Nephron (organoid): ENCODE results near the gene TNXB.
A peak's percentile ranks its signal among the peaks of the same experiment; 100 is the strongest.

ENCODE experiments used
- H3K27ac Mint-ChIP-seq, 3 experiments: 2 replicates each; pipeline ENCODE4 v1.8.0; 2020; ENCODE audit warnings: mixed read lengths in 3 of 3, mild to moderate bottlenecking in 2 of 3, moderate library complexity in 1 of 3
- H3K27me3 Mint-ChIP-seq: 2 replicates; pipeline ENCODE4 v1.8.0; 2021; ENCODE audit warnings: low read depth, mild to moderate bottlenecking, moderate library complexity, mixed read lengths
- H3K36me3 Mint-ChIP-seq: 2 replicates; pipeline ENCODE4 v1.8.0; 2020; ENCODE audit warnings: low read depth, mixed read lengths
- H3K4me1 Mint-ChIP-seq: 2 replicates; pipeline ENCODE4 v1.8.0; 2020; ENCODE audit warnings: mixed read lengths
- H3K4me3 Mint-ChIP-seq, 3 experiments: 2 replicates each; pipeline ENCODE4 v1.8.0; 2020; ENCODE audit warnings: mild to moderate bottlenecking in 3 of 3, mixed read lengths in 3 of 3, moderate library complexity in 2 of 3
- H3K9me3 Mint-ChIP-seq: 2 replicates; pipeline ENCODE4 v1.8.0; 2020; ENCODE audit warnings: mixed read lengths
- TF ChIP-seq, protein P1 (sequence below), 3 experiments: fragments of 200-600 bp; sonication (generic); IDR thresholded peaks; one replicate each; pipeline ENCODE4 v1.5.0; 2021; ENCODE audit warnings: antibody characterized with exemption in 3 of 3; ENCODE audit not compliant: unreplicated experiment in 3 of 3

The TNXB gene

DNA sequence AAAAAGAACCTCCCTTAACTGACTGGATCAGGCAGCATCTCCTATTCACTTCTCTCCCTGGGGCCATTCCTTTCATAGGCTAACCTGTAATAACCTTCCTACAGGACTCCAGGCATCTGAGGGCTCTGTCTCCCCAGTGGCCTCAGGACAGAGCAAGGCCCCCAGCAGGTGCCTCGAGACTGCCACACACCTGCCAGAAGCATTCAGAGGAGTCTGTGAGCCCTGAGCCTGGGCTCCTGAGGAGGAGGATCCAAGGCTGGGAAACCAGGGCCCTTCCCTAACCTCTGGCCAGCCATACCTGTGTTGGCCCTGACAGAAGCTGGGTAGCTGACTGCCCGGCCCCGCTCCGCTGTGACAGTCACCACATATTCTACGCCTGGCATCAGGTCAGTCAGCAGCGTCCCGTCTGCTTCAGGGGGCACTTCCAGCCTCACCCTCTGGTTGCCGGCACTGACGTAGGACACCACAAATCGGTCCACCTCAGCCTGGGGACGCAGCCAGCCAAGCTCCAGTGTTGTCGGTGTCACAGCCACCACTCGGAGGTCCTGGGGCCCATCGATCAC lies 20.6 kb downstream of the TNXB start:
- Mint-ChIP-seq H3K27ac (peak overlapping the region in 1 of 3 experiments; percentile 69), H3K9me3 (no peaks in the 10 kb centered on the region), H3K36me3 (no peaks in the 10 kb centered on the region), H3K4me3 (peak overlapping the region in 2 of 3 experiments; percentile 30 to 31), H3K4me1 (peaks cover 28% of the 10 kb centered on the region), H3K27me3 (peaks cover 30% of the 10 kb centered on the region)
- TF ChIP-seq, protein P1, sequence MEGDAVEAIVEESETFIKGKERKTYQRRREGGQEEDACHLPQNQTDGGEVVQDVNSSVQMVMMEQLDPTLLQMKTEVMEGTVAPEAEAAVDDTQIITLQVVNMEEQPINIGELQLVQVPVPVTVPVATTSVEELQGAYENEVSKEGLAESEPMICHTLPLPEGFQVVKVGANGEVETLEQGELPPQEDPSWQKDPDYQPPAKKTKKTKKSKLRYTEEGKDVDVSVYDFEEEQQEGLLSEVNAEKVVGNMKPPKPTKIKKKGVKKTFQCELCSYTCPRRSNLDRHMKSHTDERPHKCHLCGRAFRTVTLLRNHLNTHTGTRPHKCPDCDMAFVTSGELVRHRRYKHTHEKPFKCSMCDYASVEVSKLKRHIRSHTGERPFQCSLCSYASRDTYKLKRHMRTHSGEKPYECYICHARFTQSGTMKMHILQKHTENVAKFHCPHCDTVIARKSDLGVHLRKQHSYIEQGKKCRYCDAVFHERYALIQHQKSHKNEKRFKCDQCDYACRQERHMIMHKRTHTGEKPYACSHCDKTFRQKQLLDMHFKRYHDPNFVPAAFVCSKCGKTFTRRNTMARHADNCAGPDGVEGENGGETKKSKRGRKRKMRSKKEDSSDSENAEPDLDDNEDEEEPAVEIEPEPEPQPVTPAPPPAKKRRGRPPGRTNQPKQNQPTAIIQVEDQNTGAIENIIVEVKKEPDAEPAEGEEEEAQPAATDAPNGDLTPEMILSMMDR (IDR thresholded peaks at IDR 0.05; ENCODE audit: unreplicated experiment in 3 of 3), result no peak

DNA sequence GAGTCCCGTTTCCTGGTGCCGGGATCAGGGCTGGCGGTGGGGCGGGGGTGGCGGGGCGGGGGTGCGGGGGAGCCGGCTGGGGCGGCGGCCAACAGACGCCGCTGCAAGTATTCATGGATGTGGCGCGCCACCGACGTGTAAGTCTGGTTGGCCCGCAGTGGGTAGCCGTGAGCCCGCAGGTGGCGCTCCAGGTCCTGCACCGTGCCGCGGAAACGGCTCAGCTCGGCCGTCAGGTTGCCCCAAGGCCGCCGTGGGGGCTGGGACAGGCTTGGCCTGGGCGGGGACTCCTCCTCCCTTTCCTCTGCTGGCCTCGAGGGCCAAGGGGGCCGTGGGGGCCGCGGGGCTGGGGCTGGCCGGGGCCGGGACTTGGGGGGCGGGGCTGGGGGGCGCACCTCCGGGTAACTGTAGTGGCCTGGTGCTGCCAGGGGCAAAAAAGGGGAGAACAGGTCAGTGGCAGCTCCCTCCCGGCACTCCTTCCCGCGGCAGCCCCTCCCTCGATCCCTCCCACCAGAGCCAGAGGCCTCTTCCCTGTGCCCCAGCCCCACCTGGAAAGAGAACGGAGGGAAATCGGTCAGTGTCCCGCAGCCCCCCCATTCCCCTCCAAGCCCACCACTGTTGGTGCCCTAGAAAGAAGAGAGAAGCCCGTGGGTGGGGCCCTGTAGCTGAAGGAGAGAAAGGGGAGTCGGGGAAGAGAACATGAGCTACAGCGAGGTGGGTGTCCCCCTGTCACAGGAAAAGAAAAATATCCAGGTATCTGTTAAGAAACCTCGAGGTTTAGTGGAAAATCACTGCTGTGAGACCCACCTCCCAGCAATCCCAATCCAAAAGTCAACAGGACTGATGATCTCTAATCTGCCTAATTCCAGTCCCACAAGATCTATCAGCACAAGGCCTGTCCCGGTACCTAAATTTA lies 21.3 kb downstream of the TNXB start:
- Mint-ChIP-seq H3K36me3 (no peaks in the 10 kb centered on the region), H3K9me3 (no peaks in the 10 kb centered on the region), H3K27me3 (peaks cover 30% of the 10 kb centered on the region), H3K27ac (peak overlapping the region in 1 of 3 experiments; percentile 69), H3K4me3 (peak overlapping the region in 2 of 3 experiments; percentile 30 to 31), H3K4me1 (peaks cover 26% of the 10 kb centered on the region)
- TF ChIP-seq, protein P1 (IDR thresholded peaks at IDR 0.05; ENCODE audit: unreplicated experiment in 3 of 3), result peak; percentile 38 to 47 (median 41)

DNA sequence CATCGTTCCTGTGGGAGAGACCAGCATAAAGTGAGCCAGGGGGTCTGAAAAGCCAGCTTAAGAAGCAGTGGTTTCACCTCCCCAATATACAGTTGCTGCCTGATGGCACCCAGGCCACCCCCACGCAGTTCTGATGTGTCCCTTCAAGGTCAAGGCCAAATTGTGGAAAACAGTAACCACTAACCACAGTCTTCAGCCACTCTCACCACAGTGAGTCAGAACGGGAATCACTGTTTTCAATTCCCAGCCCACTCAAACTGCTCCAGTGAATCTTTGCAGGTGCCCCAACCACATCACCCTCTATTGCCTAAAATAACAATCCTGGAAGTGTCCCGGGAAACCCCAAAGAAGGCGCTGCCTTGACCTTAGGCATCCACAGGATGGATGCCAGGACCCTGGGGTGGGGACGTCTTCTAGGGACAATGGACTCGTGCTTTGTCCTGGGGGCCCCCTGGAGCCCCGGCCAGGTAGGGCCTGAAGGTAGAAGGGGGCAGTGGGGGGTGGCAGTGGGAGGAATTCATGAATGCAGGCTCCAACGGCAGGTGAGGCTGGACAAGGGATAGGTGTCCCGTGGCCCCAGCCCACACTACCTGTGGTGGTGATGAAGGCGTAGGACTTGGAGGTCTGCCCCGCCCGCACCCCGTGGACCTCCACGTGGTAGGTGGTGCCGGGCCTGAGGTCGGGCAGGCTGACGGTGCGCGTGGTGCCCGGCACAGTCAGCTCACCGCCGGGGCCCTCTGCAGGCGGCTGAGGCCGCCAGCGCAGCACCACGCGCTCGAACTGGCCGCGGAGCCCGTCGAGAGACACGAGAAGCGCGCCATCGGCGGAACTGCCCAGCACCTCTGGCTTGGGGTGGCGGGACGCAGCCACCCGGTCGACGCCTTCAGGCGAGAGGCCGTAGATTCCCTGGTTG lies 22.2 kb downstream of the TNXB start:
- Mint-ChIP-seq H3K27ac (peak overlapping the region in 2 of 3 experiments; percentile 37 to 70), H3K4me1 (peaks cover 28% of the 10 kb centered on the region), H3K4me3 (peak overlapping the region in 1 of 3 experiments; percentile 11), H3K27me3 (peaks cover 30% of the 10 kb centered on the region), H3K36me3 (no peaks in the 10 kb centered on the region), H3K9me3 (no peaks in the 10 kb centered on the region)
- TF ChIP-seq, protein P1 (IDR thresholded peaks at IDR 0.05; ENCODE audit: unreplicated experiment in 3 of 3), result no peak

DNA sequence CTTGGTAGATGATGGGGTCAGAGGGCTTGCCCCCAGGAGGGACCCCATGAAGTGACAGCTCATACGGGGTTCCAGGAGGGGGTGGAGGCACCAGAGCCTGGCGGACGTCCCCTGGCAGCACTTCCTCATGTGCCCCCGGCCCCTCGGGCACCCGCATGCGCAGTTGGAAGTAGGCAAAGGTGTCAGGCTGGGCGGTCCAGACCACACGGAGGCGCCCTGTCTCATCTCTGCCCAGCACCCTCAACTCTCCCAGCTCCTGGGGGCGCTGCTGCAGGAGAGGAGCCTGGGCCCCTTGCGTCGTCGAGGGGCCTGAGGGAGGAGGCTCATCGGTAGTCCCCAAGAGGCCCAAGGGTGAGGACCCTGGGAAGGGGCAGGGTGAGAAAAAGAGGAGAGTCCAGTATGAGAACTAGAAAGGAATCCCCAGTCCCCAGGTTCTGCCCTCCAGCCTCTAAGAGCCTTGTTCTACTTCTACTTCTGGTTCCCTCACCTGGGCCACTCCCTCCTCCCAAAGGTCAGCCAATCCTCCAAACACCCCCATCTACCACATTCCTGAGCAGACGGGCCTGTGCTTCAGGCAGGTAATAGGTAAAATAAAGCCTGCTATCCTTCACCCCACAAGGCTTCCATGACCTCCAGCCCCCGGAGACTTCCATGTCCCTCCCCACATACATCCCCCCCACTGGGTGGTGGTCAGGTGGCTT lies 23.2 kb downstream of the TNXB start:
- TF ChIP-seq, protein P1 (IDR thresholded peaks at IDR 0.05; ENCODE audit: unreplicated experiment in 3 of 3), result no peak
- peaks cover 33% of the 10 kb centered on the region for H3K27me3 Mint-ChIP-seq
- no peaks in the 10 kb centered on the region for H3K36me3 Mint-ChIP-seq
- no peak overlapping the region for H3K4me3 Mint-ChIP-seq
- H3K9me3 Mint-ChIP-seq, result no peaks in the 10 kb centered on the region
- peak overlapping the region in 2 of 3 experiments; percentile 37 to 70 for H3K27ac Mint-ChIP-seq
- peaks cover 37% of the 10 kb centered on the region for H3K4me1 Mint-ChIP-seq

DNA sequence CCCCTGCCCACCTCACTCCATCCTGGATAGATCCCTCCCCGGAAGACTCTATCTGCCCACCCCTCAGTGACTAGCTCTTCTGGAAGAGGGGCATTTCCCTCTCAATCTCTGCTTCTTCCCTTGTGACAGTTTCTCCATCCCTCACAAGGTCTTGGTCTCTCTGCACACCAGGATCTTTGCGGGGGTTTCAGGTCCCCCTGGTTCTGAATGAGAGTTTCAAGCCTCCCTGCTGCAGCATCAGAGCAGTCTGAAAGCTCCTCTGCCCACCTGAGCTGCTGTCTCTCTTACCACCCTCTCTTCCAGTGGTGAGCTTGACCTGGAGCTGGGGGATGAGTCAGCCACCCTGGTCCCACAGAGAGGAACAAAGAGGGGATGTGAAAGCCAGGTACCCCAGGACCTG lies 24.4 kb downstream of the TNXB start:
- H3K36me3 Mint-ChIP-seq, result no peaks in the 10 kb centered on the region
- no peaks in the 10 kb centered on the region for H3K9me3 Mint-ChIP-seq
- H3K27ac Mint-ChIP-seq, result peak overlapping the region in 2 of 3 experiments; percentile 40 to 79
- peaks cover 28% of the 10 kb centered on the region for H3K27me3 Mint-ChIP-seq
- TF ChIP-seq, protein P1 (IDR thresholded peaks at IDR 0.05; ENCODE audit: unreplicated experiment in 3 of 3), result no peak
- no peak overlapping the region for H3K4me3 Mint-ChIP-seq
- H3K4me1 Mint-ChIP-seq, result peaks cover 42% of the 10 kb centered on the region
